ENCODE results near the gene SLC37A2. TPM values are rescaled to one million over a fixed set of nuclear protein-coding genes. Genes with fewer than 3 reads are reported as not detected.

Gene SLC37A2
- total and polyA plus RNA-seq, 4 donors = 3.2 to 13.2 (median 7.8) TPM

DNA sequence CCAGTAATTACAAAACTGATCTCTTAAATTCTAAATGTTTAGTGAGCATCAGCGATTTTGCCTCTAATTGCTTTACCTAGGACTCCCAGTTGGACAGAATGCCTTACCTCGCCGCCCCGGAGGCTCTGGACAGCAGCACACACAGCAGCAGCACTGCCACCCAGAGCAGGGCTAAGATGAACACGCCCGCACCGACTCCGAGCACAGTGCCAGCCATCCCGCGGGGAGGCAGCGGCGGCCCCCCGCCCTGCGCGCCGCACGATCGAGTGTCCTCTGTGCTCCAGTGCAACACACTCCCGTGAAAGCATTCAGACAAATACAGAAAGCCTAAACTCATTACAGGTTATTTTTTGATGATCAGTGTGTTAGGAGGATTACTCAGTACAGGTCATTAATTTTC is 38.9 kb downstream of the SLC37A2 start:
- no peaks in the 10 kb centered on the region for H3K4me1 ChIP-seq (ENCODE audit: control insufficient read depth in 5 of 5, insufficient read depth in 5 of 5, low read length in 5 of 5)
- no peaks in the 10 kb centered on the region for H3K27me3 ChIP-seq (ENCODE audit: control insufficient read depth in 3 of 3, insufficient read depth in 3 of 3, low read length in 2 of 3)
- peaks cover 0 to 4% (median 0%) of the 10 kb centered on the region in 4 donors for H3K9me3 ChIP-seq (ENCODE audit: control insufficient read depth in 4 of 4, insufficient read depth in 3 of 4, low read length in 3 of 4)
- WGBS, 2 donors = 95 to 98% methylated on average over 19 of the region's 19 CpGs
- no peak for ATAC-seq (ENCODE audit: insufficient read depth, low FRiP score)
- no peak overlapping the region for H3K9ac ChIP-seq (ENCODE audit: insufficient read depth in 1 of 2, low read length in 2 of 2)
- TF ChIP-seq, protein P1, sequence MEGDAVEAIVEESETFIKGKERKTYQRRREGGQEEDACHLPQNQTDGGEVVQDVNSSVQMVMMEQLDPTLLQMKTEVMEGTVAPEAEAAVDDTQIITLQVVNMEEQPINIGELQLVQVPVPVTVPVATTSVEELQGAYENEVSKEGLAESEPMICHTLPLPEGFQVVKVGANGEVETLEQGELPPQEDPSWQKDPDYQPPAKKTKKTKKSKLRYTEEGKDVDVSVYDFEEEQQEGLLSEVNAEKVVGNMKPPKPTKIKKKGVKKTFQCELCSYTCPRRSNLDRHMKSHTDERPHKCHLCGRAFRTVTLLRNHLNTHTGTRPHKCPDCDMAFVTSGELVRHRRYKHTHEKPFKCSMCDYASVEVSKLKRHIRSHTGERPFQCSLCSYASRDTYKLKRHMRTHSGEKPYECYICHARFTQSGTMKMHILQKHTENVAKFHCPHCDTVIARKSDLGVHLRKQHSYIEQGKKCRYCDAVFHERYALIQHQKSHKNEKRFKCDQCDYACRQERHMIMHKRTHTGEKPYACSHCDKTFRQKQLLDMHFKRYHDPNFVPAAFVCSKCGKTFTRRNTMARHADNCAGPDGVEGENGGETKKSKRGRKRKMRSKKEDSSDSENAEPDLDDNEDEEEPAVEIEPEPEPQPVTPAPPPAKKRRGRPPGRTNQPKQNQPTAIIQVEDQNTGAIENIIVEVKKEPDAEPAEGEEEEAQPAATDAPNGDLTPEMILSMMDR (IDR thresholded peaks at IDR 0.05; ENCODE audit: control extremely low read depth, extremely low read depth) = no peak
- H3K36me3 ChIP-seq (ENCODE audit: control insufficient read depth in 4 of 4, insufficient read depth in 4 of 4, low read length in 4 of 4) = peaks cover 18 to 29% (median 19%) of the 10 kb centered on the region in 4 donors
- H3K27ac ChIP-seq (ENCODE audit: low read depth in 1 of 2, low read length in 1 of 2) = no peak overlapping the region
- no peak overlapping the region for H3K4me3 ChIP-seq
- DNase-seq = no peak

DNA sequence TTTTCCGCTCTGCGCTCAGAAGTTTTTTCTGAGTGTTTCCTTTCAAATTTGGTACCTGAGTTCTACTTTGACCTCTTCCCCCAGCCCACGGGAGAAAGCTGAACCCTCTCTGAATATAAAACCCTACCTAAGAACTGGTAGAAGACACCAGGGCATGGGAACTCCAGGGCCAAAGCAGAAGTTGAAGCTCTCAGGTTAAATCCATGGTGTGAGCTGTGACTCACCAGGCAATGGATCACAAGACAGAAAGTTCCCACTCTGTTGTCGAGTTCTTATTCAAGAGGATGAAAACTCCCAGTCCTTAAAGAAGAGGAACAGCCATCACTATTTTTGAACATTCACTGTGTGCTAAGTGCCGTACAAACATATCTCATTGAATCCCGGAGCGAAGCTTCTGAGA is 39.4 kb downstream of the SLC37A2 start:
- peaks cover 15 to 26% (median 16%) of the 10 kb centered on the region in 4 donors for H3K36me3 ChIP-seq (ENCODE audit: control insufficient read depth in 4 of 4, insufficient read depth in 4 of 4, low read length in 4 of 4)
- DNase-seq = no peak
- no peaks in the 10 kb centered on the region for H3K27me3 ChIP-seq (ENCODE audit: control insufficient read depth in 3 of 3, insufficient read depth in 3 of 3, low read length in 2 of 3)
- TF ChIP-seq, protein P1 (IDR thresholded peaks at IDR 0.05; ENCODE audit: control extremely low read depth, extremely low read depth) = no peak
- H3K27ac ChIP-seq (ENCODE audit: low read depth in 1 of 2, low read length in 1 of 2) = no peak overlapping the region
- no peak overlapping the region for H3K9ac ChIP-seq (ENCODE audit: insufficient read depth in 1 of 2, low read length in 2 of 2)
- H3K4me3 ChIP-seq = no peak overlapping the region
- peaks cover 0 to 4% (median 0%) of the 10 kb centered on the region in 4 donors for H3K9me3 ChIP-seq (ENCODE audit: control insufficient read depth in 4 of 4, insufficient read depth in 3 of 4, low read length in 3 of 4)
- no peaks in the 10 kb centered on the region for H3K4me1 ChIP-seq (ENCODE audit: control insufficient read depth in 5 of 5, insufficient read depth in 5 of 5, low read length in 5 of 5)
- WGBS, 2 donors = 90 to 95% methylated on average over 7 of the region's 7 CpGs
- no peak for ATAC-seq (ENCODE audit: insufficient read depth, low FRiP score)

DNA sequence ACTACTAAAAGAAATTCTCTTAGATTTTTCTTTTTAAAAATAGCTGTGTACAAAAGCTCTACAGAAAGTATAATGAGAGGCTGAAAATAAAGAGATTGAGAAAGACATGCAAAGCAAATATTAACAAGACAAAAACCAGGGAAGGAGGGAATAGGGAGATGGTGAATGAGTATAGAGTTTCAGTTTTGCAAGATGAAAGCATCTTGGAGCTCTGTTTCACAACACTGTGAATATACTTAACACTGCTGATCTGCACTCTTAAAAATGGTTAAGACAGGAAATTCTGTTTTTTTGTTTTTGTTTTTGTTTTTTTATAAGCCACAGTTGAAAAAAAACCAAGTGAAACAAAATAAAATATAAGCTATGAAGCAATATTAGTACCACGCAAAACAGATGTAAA is 42.8 kb downstream of the SLC37A2 start:
- Histone ChIP-seq H3K36me3 (ENCODE audit: control insufficient read depth in 4 of 4, insufficient read depth in 4 of 4, low read length in 4 of 4) (peaks cover 3 to 8% (median 7%) of the 10 kb centered on the region in 4 donors), H3K9ac (ENCODE audit: insufficient read depth in 1 of 2, low read length in 2 of 2) (no peak overlapping the region), H3K4me3 (no peak overlapping the region), H3K9me3 (ENCODE audit: control insufficient read depth in 4 of 4, insufficient read depth in 3 of 4, low read length in 3 of 4) (peaks cover 0 to 4% (median 0%) of the 10 kb centered on the region in 4 donors), H3K4me1 (ENCODE audit: control insufficient read depth in 5 of 5, insufficient read depth in 5 of 5, low read length in 5 of 5) (peaks cover 0 to 19% (median 6%) of the 10 kb centered on the region in 5 donors), H3K27me3 (ENCODE audit: control insufficient read depth in 3 of 3, insufficient read depth in 3 of 3, low read length in 2 of 3) (no peaks in the 10 kb centered on the region), H3K27ac (ENCODE audit: low read depth in 1 of 2, low read length in 1 of 2) (no peak overlapping the region)
- 0 to 94% methylated on average over 1 of the region's 1 CpG for WGBS, 2 donors
- TF ChIP-seq, protein P1 (IDR thresholded peaks at IDR 0.05; ENCODE audit: control extremely low read depth, extremely low read depth) = no peak
- ATAC-seq (ENCODE audit: insufficient read depth, low FRiP score) = no peak
- DNase-seq = no peak

DNA sequence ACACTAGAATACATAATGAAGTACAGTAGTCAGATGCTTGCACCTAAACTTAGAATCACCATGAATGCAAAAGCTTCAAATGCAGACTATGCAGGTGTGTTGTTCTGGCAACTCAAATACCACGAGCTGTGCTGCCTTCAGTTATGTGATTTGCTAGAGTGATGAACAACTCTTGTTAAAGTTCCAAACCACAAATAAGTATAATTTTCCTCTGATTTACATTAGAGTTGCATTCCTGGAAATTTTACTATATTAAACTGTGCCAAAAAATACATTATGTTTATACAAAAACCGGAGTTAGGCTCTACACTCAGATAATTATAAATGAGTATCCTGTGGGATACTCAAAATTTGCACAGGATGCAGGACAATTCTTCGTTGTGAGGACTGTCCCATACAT is 45.4 kb downstream of the SLC37A2 start:
- Histone ChIP-seq H3K9me3 (ENCODE audit: control insufficient read depth in 4 of 4, insufficient read depth in 3 of 4, low read length in 3 of 4) (peaks cover 0 to 4% (median 0%) of the 10 kb centered on the region in 4 donors), H3K9ac (ENCODE audit: insufficient read depth in 1 of 2, low read length in 2 of 2) (no peak overlapping the region), H3K4me3 (no peak overlapping the region), H3K27me3 (ENCODE audit: control insufficient read depth in 3 of 3, insufficient read depth in 3 of 3, low read length in 2 of 3) (no peaks in the 10 kb centered on the region), H3K36me3 (ENCODE audit: control insufficient read depth in 4 of 4, insufficient read depth in 4 of 4, low read length in 4 of 4) (peaks cover 0 to 6% (median 2%) of the 10 kb centered on the region in 4 donors), H3K4me1 (ENCODE audit: control insufficient read depth in 5 of 5, insufficient read depth in 5 of 5, low read length in 5 of 5) (peaks cover 2 to 19% (median 6%) of the 10 kb centered on the region in 5 donors), H3K27ac (ENCODE audit: low read depth in 1 of 2, low read length in 1 of 2) (no peak overlapping the region)
- TF ChIP-seq, protein P1 (IDR thresholded peaks at IDR 0.05; ENCODE audit: control extremely low read depth, extremely low read depth) = no peak
- DNase-seq (no peak), ATAC-seq (ENCODE audit: insufficient read depth, low FRiP score) (no peak)
- WGBS, 2 donors = 65 to 76% methylated on average over 3 of the region's 3 CpGs
